HepG2 (cell line): ENCODE data around the gene LAMA5.

Experiments used
- BRD4 ChIP-seq: sonication (generic); formaldehyde crosslinking; IDR thresholded peaks from 2 replicates; pipeline ENCODE4 v1.4.0; 2020; ENCODE audit warnings: missing genetic modification reagents
- CTCF ChIP-seq: sonication (generic); formaldehyde crosslinking; IDR thresholded peaks from 2 replicates; pipeline ENCODE4 v1.5.0; 2020; ENCODE audit warnings: mild to moderate bottlenecking, missing genetic modification reagents, moderate library complexity
- FOXK1 ChIP-seq: sonication (generic); formaldehyde crosslinking; IDR thresholded peaks from 2 replicates; pipeline ENCODE4 v1.4.0; 2020; ENCODE audit warnings: low read depth, missing genetic modification reagents, borderline replicate concordance
- FOXM1 ChIP-seq: sonication (generic); formaldehyde crosslinking; IDR thresholded peaks from 2 replicates; pipeline ENCODE4 v1.5.0; 2020; ENCODE audit warnings: missing genetic modification reagents
- HOMEZ ChIP-seq: IDR thresholded peaks from 2 replicates; pipeline ENCODE4 v1.6.1; 2016; ENCODE audit warnings: low read depth
- MED8 ChIP-seq: sonication (generic); formaldehyde crosslinking; IDR thresholded peaks from 2 replicates; pipeline ENCODE4 v1.8.1; 2023; ENCODE audit warnings: mild to moderate bottlenecking, missing genetic modification reagents; ENCODE audit not compliant: insufficient replicate concordance
- SMC3 ChIP-seq: IDR thresholded peaks from 2 replicates; pipeline ENCODE4 v1.6.1; 2011; ENCODE audit warnings: low read length, improper control_type of control experiment
- TAF1 ChIP-seq: sonication (generic); formaldehyde crosslinking; IDR thresholded peaks from 2 replicates; pipeline ENCODE4 v1.4.0; 2020; ENCODE audit warnings: missing genetic modification reagents
- ZBTB26 ChIP-seq: IDR thresholded peaks from 2 replicates; pipeline ENCODE4 v1.6.1; 2016; ENCODE audit warnings: missing compliant biosample characterization, missing genetic modification reagents, borderline replicate concordance
- ZKSCAN8 ChIP-seq: IDR thresholded peaks from 2 replicates; pipeline ENCODE4 v1.6.1; 2016; ENCODE audit warnings: borderline replicate concordance, missing genetic modification reagents, missing compliant biosample characterization
- ZNF18 ChIP-seq: sonication (generic); formaldehyde crosslinking; IDR thresholded peaks from 2 replicates; pipeline ENCODE4 v1.8.0; 2022; ENCODE audit warnings: mild to moderate bottlenecking, missing genetic modification reagents; ENCODE audit not compliant: insufficient replicate concordance
- ZNF512 ChIP-seq: sonication (generic); formaldehyde crosslinking; IDR thresholded peaks from 2 replicates; pipeline ENCODE4 v1.4.0; 2020; ENCODE audit warnings: mild to moderate bottlenecking, missing genetic modification reagents
- ZSCAN20 ChIP-seq: sonication (generic); formaldehyde crosslinking; IDR thresholded peaks from 2 replicates; pipeline ENCODE4 v1.4.0; 2020; ENCODE audit warnings: missing genetic modification reagents, mild to moderate bottlenecking, borderline replicate concordance

GRCh38 chr20:62262064-62262463, 105.0 kb downstream of the LAMA5 start:
- TF ChIP-seq CTCF (no peak), HOMEZ (CRISPR knock-in tag) (no peak), BRD4 (CRISPR knock-in tag) (no peak), MED8 (CRISPR knock-in tag) (no peak), ZSCAN20 (CRISPR knock-in tag) (no peak), FOXK1 (CRISPR knock-in tag) (no peak), ZNF18 (CRISPR knock-in tag) (no peak), ZNF512 (CRISPR knock-in tag) (no peak), ZKSCAN8 (CRISPR knock-in tag) (no peak), SMC3 (no peak), FOXM1 (no peak), TAF1 (no peak), ZBTB26 (no peak)
